Inferior parietal cortex (tissue), 1 donor: Measurements from ENCODE around the gene CCNH.

ENCODE experiments used
- DNase-seq: peaks from one replicate; pipeline ENCODE4 v3.0.0-alpha.2; 2016; ENCODE audit errors: extremely low spot score

Gene CCNH

GRCh38 chr5:87412630-87413342 lies at the start of gene CCNH:
TSS of gene CCNH (minus strand) at chr5:87412930. CDS start at chr5:87412794, 136 bp downstream.
- DNase-seq: peak; percentile 99

GRCh38 chr5:87457706-87458105 lies 45.0 kb upstream of the CCNH start:
- no peak for DNase-seq

GRCh38 chr5:87453801-87454200 lies 41.1 kb upstream of the CCNH start:
- DNase-seq: no peak

GRCh38 chr5:87452837-87453236 lies 40.1 kb upstream of the CCNH start:
- peak; percentile 21 for DNase-seq

- DNase-seq: no peak
These were observed 29.7 kb upstream of the CCNH start for GRCh38 chr5:87442419-87442818.

GRCh38 chr5:87438231-87438630 lies 25.5 kb upstream of the CCNH start:
- DNase-seq: no peak

GRCh38 chr5:87437724-87438123 lies 25.0 kb upstream of the CCNH start:
- DNase-seq: no peak

GRCh38 chr5:87435144-87435694 lies 22.5 kb upstream of the CCNH start:
- DNase-seq: no peak

GRCh38 chr5:87434461-87434860 lies 21.7 kb upstream of the CCNH start:
- DNase-seq: no peak

- DNase-seq: no peak
These were observed 21.2 kb upstream of the CCNH start for GRCh38 chr5:87433945-87434344.

- no peak for DNase-seq
These were observed 19.7 kb upstream of the CCNH start for GRCh38 chr5:87432460-87432859.

- no peak for DNase-seq
These were observed 18.2 kb upstream of the CCNH start for GRCh38 chr5:87430863-87431457.

- DNase-seq: no peak
These were observed 11.0 kb upstream of the CCNH start for GRCh38 chr5:87423755-87424154.

GRCh38 chr5:87421307-87421706 lies 8.6 kb upstream of the CCNH start:
- DNase-seq: no peak

GRCh38 chr5:87418506-87418905 lies 5.8 kb upstream of the CCNH start:
- DNase-seq: no peak

- no peak for DNase-seq
These were observed 564 bp upstream of the CCNH start for GRCh38 chr5:87413343-87413645.

- DNase-seq: no peak
These were observed 629 bp downstream of the CCNH start for GRCh38 chr5:87411973-87412629.

GRCh38 chr5:87411586-87411972 lies 1.2 kb downstream of the CCNH start:
- DNase-seq: no peak

- DNase-seq: no peak
These were observed 1.8 kb downstream of the CCNH start for GRCh38 chr5:87410931-87411330.

- no peak for DNase-seq
These were observed 4.5 kb downstream of the CCNH start for GRCh38 chr5:87408204-87408603.

GRCh38 chr5:87405472-87406155 lies 7.1 kb downstream of the CCNH start:
- peak; percentile 1 for DNase-seq

GRCh38 chr5:87404359-87404758 lies 8.4 kb downstream of the CCNH start:
- no peak for DNase-seq
